ENCODE results near the gene LCOR. TPM values are rescaled to one million over a fixed set of nuclear protein-coding genes. Genes with fewer than 3 reads are reported as not detected.

LCOR gene
- total and polyA plus RNA-seq, 2 of the 4 experiments (the other 2 are of a cell fraction), result 3.7 to 36.9 TPM

DNA sequence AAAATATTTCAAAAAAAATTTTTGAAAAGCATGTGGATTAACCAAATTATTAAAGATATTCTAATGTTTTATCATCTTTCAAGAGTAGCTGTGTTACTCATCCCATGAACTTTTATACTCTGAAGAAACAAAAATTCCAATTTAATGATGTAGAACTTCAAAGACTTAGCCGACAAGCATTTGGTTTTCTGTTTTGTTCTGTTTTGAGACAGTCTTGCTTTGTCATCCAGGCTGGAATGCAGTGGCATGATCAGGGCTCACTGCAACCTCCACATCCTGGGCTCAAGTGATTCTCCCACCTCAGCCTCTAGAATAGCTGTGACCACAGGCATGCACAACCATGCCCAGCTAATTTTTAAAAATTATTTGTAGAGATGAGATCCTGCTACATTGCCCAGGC, 17.8 kb upstream of the LCOR start:
- CTCF ChIA-PET, result interaction anchor here (0.6 kb wide), 1 partner anchor 49 kb away, joined by 6 read pairs; no protein-coding TSS in a partner anchor
- no TSS peak for BruUV-seq (replicated peaks)
- H3K4me2 ChIP-seq (ENCODE audit: low read depth, low read length), result no peak overlapping the region

More for the DNA sequence above, 17.8 kb upstream of the LCOR start:
- Histone ChIP-seq H3K4me1 (ENCODE audit: control insufficient read depth, insufficient read depth, low read length) (0 out of 2 replicates have a peak, but pooled peaks cover 1% of the 10 kb centered on the region), H2BK5ac (ENCODE audit: low read depth, low read length, poor library complexity, severe bottlenecking) (peak overlapping the region; percentile 18), H4K5ac (ENCODE audit: low read depth, low read length) (no peak overlapping the region), H3K27ac (ENCODE audit: insufficient read depth, low read length) (no peak overlapping the region), H3K14ac (replicated peaks; ENCODE audit: low read depth, low read length) (no peak overlapping the region), H3K27me3 (ENCODE audit: control insufficient read depth, insufficient read depth, low read length) (no peaks in the 10 kb centered on the region), H2AK9ac (replicated peaks; ENCODE audit: low read depth, low read length, poor library complexity) (no peak overlapping the region), H4K91ac (ENCODE audit: insufficient read depth, low read depth, low read length) (no peak overlapping the region), H3K18ac (ENCODE audit: low read depth, low read length) (no peak overlapping the region), H3K36me3 (ENCODE audit: control insufficient read depth, insufficient read depth, low read length) (no peaks in the 10 kb centered on the region), H3K9ac (ENCODE audit: low read depth, low read length) (no peak overlapping the region), H3K9me3 (ENCODE audit: control insufficient read depth, insufficient read depth, low read length) (no peaks in the 10 kb centered on the region), H3K56ac (ENCODE audit: extremely low read depth, insufficient read depth, low read length) (no peak overlapping the region), H2BK20ac (ENCODE audit: low read depth, low read length) (no peak overlapping the region), H2BK15ac (ENCODE audit: low read depth, low read length) (no peak overlapping the region), H3K4me3 (ENCODE audit: insufficient read depth, low read depth, low read length) (no peak overlapping the region), H2BK120ac (ENCODE audit: low read depth, low read length) (no peak overlapping the region; the same call in 1 of the 2 replicates), H3K79me1 (ENCODE audit: low read depth in 1 of 2, low read length in 2 of 2) (no peaks in the 10 kb centered on the region), H3K23ac (ENCODE audit: low read depth, low read length) (no peak overlapping the region), H4K20me1 (ENCODE audit: insufficient read depth, low read length) (no peaks in the 10 kb centered on the region), H2AFZ (replicated peaks; ENCODE audit: low read length, poor library complexity) (no peak overlapping the region), H3K4ac (ENCODE audit: low read depth, low read length) (no peak overlapping the region), H3K9me1 (ENCODE audit: insufficient read depth, low read length) (no peaks in the 10 kb centered on the region), H2AK5ac (ENCODE audit: low read depth, low read length) (peak overlapping the region; percentile 3; the same call in 1 of the 2 replicates), H4K8ac (ENCODE audit: low read depth in 2 of 2, low read length in 2 of 2) (no peak overlapping the region)
- WGBS, 2 experiments (ENCODE audit: extremely low coverage in 2 of 2, insufficient read length in 1 of 2), result no CpG with 5 or more reads among the region's 1 CpG
- TF ChIP-seq RAD21 (IDR thresholded peaks at IDR 0.05; ENCODE audit: low read length) (no peak), BHLHE40 (IDR thresholded peaks at IDR 0.05; ENCODE audit: low read depth, low read length) (peak; percentile 13; the same call in 1 of the 2 replicates), POLR2A (IDR thresholded peaks at IDR 0.05; ENCODE audit: low read depth, low read length) (no peak), MAFK (IDR thresholded peaks at IDR 0.05; ENCODE audit: low read depth, low read length) (no peak), RFX5 (IDR thresholded peaks at IDR 0.05; ENCODE audit: low read depth, low read length) (no peak), MAZ (IDR thresholded peaks at IDR 0.05; ENCODE audit: borderline replicate concordance, low read depth, low read length) (no peak), CHD1 (IDR thresholded peaks at IDR 0.05; ENCODE audit: low read depth, low read length) (no peak), SMC3 (IDR thresholded peaks at IDR 0.05; ENCODE audit: low read depth, low read length) (no peak), FOS (IDR thresholded peaks at IDR 0.05; ENCODE audit: low read depth, low read length) (no peak), CEBPB (IDR thresholded peaks at IDR 0.05; ENCODE audit: low read depth, low read length) (peak; percentile 46; the same call in 1 of the 2 replicates), RCOR1 (IDR thresholded peaks at IDR 0.05; ENCODE audit: insufficient replicate concordance, low read length) (peak; percentile 46), MXI1 (IDR thresholded peaks at IDR 0.05; ENCODE audit: borderline replicate concordance, low read depth, low read length) (no peak), NFE2L2 (IDR thresholded peaks at IDR 0.05; ENCODE audit: low read depth, low read length) (peak; percentile 52; the same call in 1 of the 2 replicates)
- TF ChIP-seq, protein P1, sequence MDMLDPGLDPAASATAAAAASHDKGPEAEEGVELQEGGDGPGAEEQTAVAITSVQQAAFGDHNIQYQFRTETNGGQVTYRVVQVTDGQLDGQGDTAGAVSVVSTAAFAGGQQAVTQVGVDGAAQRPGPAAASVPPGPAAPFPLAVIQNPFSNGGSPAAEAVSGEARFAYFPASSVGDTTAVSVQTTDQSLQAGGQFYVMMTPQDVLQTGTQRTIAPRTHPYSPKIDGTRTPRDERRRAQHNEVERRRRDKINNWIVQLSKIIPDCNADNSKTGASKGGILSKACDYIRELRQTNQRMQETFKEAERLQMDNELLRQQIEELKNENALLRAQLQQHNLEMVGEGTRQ (IDR thresholded peaks at IDR 0.05; ENCODE audit: low read depth, low read length), result no peak
- TF ChIP-seq, protein P2, sequence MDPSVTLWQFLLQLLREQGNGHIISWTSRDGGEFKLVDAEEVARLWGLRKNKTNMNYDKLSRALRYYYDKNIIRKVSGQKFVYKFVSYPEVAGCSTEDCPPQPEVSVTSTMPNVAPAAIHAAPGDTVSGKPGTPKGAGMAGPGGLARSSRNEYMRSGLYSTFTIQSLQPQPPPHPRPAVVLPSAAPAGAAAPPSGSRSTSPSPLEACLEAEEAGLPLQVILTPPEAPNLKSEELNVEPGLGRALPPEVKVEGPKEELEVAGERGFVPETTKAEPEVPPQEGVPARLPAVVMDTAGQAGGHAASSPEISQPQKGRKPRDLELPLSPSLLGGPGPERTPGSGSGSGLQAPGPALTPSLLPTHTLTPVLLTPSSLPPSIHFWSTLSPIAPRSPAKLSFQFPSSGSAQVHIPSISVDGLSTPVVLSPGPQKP (IDR thresholded peaks at IDR 0.05; ENCODE audit: borderline replicate concordance, low read depth, low read length), result no peak
- TF ChIP-seq, protein P3, sequence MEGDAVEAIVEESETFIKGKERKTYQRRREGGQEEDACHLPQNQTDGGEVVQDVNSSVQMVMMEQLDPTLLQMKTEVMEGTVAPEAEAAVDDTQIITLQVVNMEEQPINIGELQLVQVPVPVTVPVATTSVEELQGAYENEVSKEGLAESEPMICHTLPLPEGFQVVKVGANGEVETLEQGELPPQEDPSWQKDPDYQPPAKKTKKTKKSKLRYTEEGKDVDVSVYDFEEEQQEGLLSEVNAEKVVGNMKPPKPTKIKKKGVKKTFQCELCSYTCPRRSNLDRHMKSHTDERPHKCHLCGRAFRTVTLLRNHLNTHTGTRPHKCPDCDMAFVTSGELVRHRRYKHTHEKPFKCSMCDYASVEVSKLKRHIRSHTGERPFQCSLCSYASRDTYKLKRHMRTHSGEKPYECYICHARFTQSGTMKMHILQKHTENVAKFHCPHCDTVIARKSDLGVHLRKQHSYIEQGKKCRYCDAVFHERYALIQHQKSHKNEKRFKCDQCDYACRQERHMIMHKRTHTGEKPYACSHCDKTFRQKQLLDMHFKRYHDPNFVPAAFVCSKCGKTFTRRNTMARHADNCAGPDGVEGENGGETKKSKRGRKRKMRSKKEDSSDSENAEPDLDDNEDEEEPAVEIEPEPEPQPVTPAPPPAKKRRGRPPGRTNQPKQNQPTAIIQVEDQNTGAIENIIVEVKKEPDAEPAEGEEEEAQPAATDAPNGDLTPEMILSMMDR (conservative IDR thresholded peaks at IDR 0.05; ENCODE audit: low read depth, low read length), result no peak
- in situ Hi-C loops (cut with MboI; ENCODE audit: low sequenced_read_pairs), result no loop called here
- dilution Hi-C loops (cut with HindIII; ENCODE audit: low sequenced_read_pairs, unreplicated experiment), result no loop called here
- POLR2A ChIA-PET (ENCODE audit: unreplicated experiment), result no interaction called here
- DNase-seq (peak; percentile 86), ATAC-seq (ENCODE audit: low read depth) (peak; percentile 86)
- intact Hi-C loops (cut with micrococcal nuclease), result no loop called here

Data from IMR-90 (cell line).